ENCODE results near the gene TTC34.

Gene TTC34

DNA sequence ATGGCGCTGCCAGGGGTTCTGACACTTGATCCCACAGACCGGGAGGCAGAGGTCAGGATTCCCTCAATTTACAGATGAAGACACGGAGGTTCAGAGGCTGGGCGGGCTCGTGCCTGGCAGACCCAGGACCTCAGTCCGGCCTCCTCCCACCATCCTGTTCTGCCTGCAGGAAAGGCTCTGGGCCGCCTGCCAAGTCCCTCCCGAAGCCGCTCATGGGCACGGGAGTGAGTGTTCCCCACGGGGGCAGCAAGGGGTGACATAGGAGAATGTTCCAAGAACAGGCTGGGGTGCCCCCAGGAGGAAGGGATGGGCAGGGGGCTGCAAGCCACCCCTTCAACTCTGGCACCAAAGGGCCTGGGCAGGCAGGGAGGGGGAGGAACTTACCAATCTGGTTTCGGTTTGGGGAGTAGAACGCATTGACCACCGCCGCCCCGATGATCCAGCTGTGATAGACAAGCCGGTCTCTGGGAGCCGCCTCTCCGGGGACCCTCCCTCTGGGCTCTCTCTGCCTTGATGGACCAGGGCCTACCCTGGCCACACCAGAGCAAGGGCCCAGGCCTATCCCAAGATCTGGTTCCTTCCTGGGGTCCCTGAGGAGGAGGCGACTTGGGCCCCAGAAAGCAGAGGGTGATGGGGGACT lies 207.4 kb downstream of the TTC34 start:
- TF ChIP-seq, protein P1, sequence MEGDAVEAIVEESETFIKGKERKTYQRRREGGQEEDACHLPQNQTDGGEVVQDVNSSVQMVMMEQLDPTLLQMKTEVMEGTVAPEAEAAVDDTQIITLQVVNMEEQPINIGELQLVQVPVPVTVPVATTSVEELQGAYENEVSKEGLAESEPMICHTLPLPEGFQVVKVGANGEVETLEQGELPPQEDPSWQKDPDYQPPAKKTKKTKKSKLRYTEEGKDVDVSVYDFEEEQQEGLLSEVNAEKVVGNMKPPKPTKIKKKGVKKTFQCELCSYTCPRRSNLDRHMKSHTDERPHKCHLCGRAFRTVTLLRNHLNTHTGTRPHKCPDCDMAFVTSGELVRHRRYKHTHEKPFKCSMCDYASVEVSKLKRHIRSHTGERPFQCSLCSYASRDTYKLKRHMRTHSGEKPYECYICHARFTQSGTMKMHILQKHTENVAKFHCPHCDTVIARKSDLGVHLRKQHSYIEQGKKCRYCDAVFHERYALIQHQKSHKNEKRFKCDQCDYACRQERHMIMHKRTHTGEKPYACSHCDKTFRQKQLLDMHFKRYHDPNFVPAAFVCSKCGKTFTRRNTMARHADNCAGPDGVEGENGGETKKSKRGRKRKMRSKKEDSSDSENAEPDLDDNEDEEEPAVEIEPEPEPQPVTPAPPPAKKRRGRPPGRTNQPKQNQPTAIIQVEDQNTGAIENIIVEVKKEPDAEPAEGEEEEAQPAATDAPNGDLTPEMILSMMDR (IDR thresholded peaks at IDR 0.05; ENCODE audit: low read depth, low read length), result no peak
- DNase-seq (ENCODE audit: extremely low read depth, low read depth), result no peak

- no peak for DNase-seq (ENCODE audit: extremely low read depth, low read depth)
- TF ChIP-seq, protein P1 (IDR thresholded peaks at IDR 0.05; ENCODE audit: low read depth, low read length), result no peak
Observed at GRCh38 chr1:2593251-2593878, 208.1 kb downstream of the TTC34 start.

DNA sequence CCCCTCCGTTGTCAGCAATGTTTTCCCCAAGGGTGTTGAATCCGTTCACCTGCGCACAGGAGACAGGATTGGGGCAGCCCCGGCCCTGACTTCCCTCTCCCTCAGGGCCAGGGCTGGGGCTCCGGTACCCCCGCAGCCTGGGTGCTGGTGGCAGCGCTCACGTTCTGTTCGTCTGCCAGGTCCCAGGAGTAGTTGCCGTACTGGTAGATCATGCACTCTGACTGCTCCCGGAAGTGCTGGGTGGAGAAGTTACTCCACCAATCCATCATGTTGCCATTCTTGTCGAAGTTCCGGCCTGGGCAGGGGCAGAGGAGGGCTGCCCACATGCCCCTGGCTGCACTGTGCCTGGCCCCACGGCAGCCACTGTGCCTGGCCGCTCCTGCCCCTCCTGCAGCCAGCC lies 208.8 kb downstream of the TTC34 start:
- no peak for DNase-seq (ENCODE audit: extremely low read depth, low read depth)
- TF ChIP-seq, protein P1 (IDR thresholded peaks at IDR 0.05; ENCODE audit: low read depth, low read length), result no peak

- TF ChIP-seq, protein P1 (IDR thresholded peaks at IDR 0.05; ENCODE audit: low read depth, low read length), result no peak
- no peak for DNase-seq (ENCODE audit: extremely low read depth, low read depth)
Observed at GRCh38 chr1:2591581-2592261, 209.8 kb downstream of the TTC34 start.

DNA sequence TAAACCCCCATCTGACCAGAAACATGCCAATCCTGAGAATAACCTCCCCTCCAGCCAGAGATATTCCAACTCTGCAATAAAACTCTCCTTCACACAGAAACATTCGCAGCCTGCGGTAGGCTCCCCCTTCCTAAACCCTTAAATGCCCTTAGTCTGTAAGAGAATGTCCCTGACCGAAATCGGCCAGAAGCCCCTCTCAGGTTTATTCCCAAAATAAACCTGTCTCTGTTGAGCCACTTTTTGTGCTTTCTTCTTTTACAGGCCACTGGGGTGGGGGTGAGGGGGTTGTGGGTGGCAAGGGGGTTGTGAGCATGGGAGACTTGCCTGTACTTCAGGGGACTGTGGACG lies 210.3 kb downstream of the TTC34 start:
- TF ChIP-seq, protein P1 (IDR thresholded peaks at IDR 0.05; ENCODE audit: low read depth, low read length), result no peak
- no peak for DNase-seq (ENCODE audit: extremely low read depth, low read depth)

DNA sequence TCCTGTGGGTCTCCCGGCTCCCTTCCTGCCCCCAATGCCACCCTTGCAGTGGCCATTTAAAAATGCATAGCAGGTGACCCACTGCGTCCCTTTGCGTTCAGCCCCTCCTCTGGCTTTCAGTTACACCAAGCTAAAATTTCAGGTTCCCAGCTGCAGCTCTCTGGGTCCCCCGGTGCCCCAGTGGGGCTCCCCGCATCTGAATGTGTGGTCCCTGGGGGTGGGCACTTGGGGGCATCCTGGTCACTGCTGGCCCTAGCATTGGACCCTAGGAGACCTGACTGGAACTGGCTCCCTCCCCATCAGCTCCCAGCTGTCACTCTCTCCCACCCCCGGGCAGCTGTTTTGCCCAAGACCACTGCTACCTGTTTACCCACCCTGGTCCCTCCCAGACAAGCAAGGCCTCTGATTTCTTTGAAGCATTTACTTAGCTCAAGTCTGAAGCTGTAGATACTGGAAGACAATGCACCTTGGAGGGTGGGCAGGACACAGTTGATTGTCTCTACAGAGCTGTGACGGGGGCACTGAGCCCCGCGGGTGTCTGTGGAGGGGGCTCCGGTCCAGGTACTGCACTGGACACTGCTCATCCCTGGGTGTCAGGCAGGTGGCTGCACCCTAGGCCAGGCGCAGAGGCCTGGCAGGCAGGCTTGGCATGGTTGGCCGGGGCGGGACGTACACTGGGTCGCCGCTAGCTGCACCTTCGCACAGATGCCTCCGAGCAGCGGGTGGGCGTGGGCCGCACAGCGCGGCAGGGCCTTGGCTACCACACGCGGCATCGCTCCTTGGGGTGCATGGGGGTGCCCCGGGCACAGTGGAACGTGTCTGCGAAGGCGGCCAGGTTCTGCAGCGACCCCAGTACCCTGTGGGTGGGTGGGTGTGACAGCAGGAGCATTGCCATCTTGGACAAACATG lies 211.0 kb downstream of the TTC34 start:
- no peak for DNase-seq (ENCODE audit: extremely low read depth, low read depth)
- TF ChIP-seq, protein P1 (IDR thresholded peaks at IDR 0.05; ENCODE audit: low read depth, low read length), result no peak
